GM21737 (cell line): ENCODE results near the gene TPP1.

Source experiments
- ATAC-seq: cut with Tn5 transposase; IDR thresholded peaks from one replicate; pipeline ENCODE4 v1.9.1; 2021; ENCODE audit warnings: mild to moderate bottlenecking, moderate library complexity; ENCODE audit not compliant: unreplicated experiment

Gene TPP1

GRCh38 chr11:6619004-6619745 lies at the start of gene TPP1:
Gene TPP1 (minus strand): TSS chr11:6619422. CDS start chr11:6619400, 22 bp downstream.
- ATAC-seq, result peak; percentile 98

GRCh38 chr11:6667733-6668374 lies 48.6 kb upstream of the TPP1 start:
- no peak for ATAC-seq

- no peak for ATAC-seq
Measured at GRCh38 chr11:6666302-6667183, 47.3 kb upstream of the TPP1 start.

GRCh38 chr11:6664551-6664950 lies 45.3 kb upstream of the TPP1 start:
- ATAC-seq, result no peak

- ATAC-seq, result no peak
Measured at GRCh38 chr11:6663794-6664469, 44.7 kb upstream of the TPP1 start.

GRCh38 chr11:6660712-6661111 lies 41.5 kb upstream of the TPP1 start:
- no peak for ATAC-seq

- ATAC-seq, result no peak
Measured at GRCh38 chr11:6658647-6659046, 39.4 kb upstream of the TPP1 start.

- no peak for ATAC-seq
Measured at GRCh38 chr11:6657346-6657745, 38.1 kb upstream of the TPP1 start.

- no peak for ATAC-seq
Measured at GRCh38 chr11:6656936-6657335, 37.7 kb upstream of the TPP1 start.

GRCh38 chr11:6656584-6656915 lies 37.3 kb upstream of the TPP1 start:
- ATAC-seq, result no peak

- no peak for ATAC-seq
Measured at GRCh38 chr11:6655790-6656583, 36.8 kb upstream of the TPP1 start, which contains the start of gene DCHS1. Gene DCHS1 (minus strand): TSS chr11:6655809. CDS start chr11:6641613, 14,196 bp downstream.

GRCh38 chr11:6655020-6655789 lies 36.0 kb upstream of the TPP1 start:
- ATAC-seq, result no peak

- no peak for ATAC-seq
Measured at GRCh38 chr11:6654281-6655019, 35.2 kb upstream of the TPP1 start.

- no peak for ATAC-seq
Measured at GRCh38 chr11:6653656-6654055, 34.4 kb upstream of the TPP1 start.

- no peak for ATAC-seq
Measured at GRCh38 chr11:6653097-6653496, 33.9 kb upstream of the TPP1 start.

GRCh38 chr11:6652182-6652581 lies 33.0 kb upstream of the TPP1 start:
- ATAC-seq, result no peak

GRCh38 chr11:6650980-6651379 lies 31.8 kb upstream of the TPP1 start:
- no peak for ATAC-seq

GRCh38 chr11:6650104-6650503 lies 30.9 kb upstream of the TPP1 start:
- no peak for ATAC-seq

GRCh38 chr11:6648501-6648900 lies 29.3 kb upstream of the TPP1 start:
- no peak for ATAC-seq
